GM12873 (cell line): ENCODE data around the gene RGS4.

ENCODE experiments used
- TF ChIP-seq, protein P1 (sequence below): IDR thresholded peaks from 2 replicates; pipeline ENCODE4 v1.5.1; 2012; ENCODE audit warnings: low read depth, mild to moderate bottlenecking, moderate library complexity, low read length, control low read depth; ENCODE audit not compliant: insufficient read depth; ENCODE audit errors: missing control alignments

The RGS4 gene

GRCh38 chr1:163106364-163106987 lies 37.3 kb downstream of the RGS4 start:
- TF ChIP-seq, protein P1, sequence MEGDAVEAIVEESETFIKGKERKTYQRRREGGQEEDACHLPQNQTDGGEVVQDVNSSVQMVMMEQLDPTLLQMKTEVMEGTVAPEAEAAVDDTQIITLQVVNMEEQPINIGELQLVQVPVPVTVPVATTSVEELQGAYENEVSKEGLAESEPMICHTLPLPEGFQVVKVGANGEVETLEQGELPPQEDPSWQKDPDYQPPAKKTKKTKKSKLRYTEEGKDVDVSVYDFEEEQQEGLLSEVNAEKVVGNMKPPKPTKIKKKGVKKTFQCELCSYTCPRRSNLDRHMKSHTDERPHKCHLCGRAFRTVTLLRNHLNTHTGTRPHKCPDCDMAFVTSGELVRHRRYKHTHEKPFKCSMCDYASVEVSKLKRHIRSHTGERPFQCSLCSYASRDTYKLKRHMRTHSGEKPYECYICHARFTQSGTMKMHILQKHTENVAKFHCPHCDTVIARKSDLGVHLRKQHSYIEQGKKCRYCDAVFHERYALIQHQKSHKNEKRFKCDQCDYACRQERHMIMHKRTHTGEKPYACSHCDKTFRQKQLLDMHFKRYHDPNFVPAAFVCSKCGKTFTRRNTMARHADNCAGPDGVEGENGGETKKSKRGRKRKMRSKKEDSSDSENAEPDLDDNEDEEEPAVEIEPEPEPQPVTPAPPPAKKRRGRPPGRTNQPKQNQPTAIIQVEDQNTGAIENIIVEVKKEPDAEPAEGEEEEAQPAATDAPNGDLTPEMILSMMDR, result no peak

- TF ChIP-seq, protein P1, result no peak
Observed at GRCh38 chr1:163107655-163108054, 38.5 kb downstream of the RGS4 start.

- TF ChIP-seq, protein P1, result no peak
Observed at GRCh38 chr1:163115887-163116286, 46.7 kb downstream of the RGS4 start.

GRCh38 chr1:163119707-163120106 lies 50.5 kb downstream of the RGS4 start:
- TF ChIP-seq, protein P1, result no peak

GRCh38 chr1:163120372-163120771 lies 51.2 kb downstream of the RGS4 start:
- TF ChIP-seq, protein P1, result no peak

DNA sequence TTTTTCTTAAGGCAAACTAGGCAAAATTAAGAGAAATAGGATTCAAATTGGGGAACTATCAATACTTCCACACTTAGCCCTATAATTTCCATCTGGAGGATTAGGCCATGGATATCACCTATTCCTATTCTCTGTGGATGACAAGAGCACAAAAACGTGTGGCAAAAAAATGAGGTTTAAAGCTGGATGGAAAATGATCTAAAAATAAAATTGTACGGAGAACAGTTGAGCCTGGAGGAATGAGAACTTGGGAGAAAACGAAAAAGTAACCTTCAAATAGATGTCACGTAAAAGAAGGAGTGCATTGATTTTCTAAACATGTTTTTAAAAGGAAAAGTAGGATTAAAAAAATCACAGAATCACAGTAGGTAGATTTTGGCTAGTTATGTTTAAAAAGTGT lies 55.7 kb downstream of the RGS4 start:
- TF ChIP-seq, protein P1, result no peak
